H9 (cell line): ENCODE measurements around the gene TM9SF2. TPM values are rescaled to one million over a fixed set of nuclear protein-coding genes. Genes with fewer than 3 reads are reported as not detected.

Experiments used
- DNase-seq: peaks from one replicate; pipeline ENCODE4 v3.0.0-alpha.2; 2017
- H2AFZ ChIP-seq: one replicate; pipeline ENCODE4 v1.6.1; 2013; ENCODE audit warnings: mild to moderate bottlenecking, low read length, control low read depth, moderate library complexity
- H2AK5ac ChIP-seq: 2 replicates; pipeline ENCODE4 v1.6.1; 2013; ENCODE audit warnings: low read length, control low read depth, mixed read lengths; ENCODE audit not compliant: insufficient read length
- H2BK120ac ChIP-seq: one replicate; pipeline ENCODE4 v1.6.1; 2013; ENCODE audit warnings: low read depth, mild to moderate bottlenecking, low read length, control low read depth, inconsistent platforms; ENCODE audit not compliant: poor library complexity, severe bottlenecking
- H2BK12ac ChIP-seq: 2 replicates; pipeline ENCODE4 v1.6.1; 2013; ENCODE audit warnings: low read length, control low read depth, mixed read lengths, low read depth; ENCODE audit not compliant: insufficient read length
- H2BK15ac ChIP-seq: 2 replicates; pipeline ENCODE4 v1.6.1; 2013; ENCODE audit warnings: low read depth, low read length, control low read depth
- H2BK20ac ChIP-seq: one replicate; pipeline ENCODE4 v1.6.1; 2013; ENCODE audit warnings: low read depth, mild to moderate bottlenecking, low read length, control low read depth, inconsistent platforms; ENCODE audit not compliant: poor library complexity, severe bottlenecking
- H2BK5ac ChIP-seq: 2 replicates; pipeline ENCODE4 v1.6.1; 2013; ENCODE audit warnings: low read length, control low read depth, mixed read lengths; ENCODE audit not compliant: insufficient read length
- H3K14ac ChIP-seq: 2 replicates; pipeline ENCODE4 v1.6.1; 2013; ENCODE audit warnings: low read length, control low read depth; ENCODE audit not compliant: insufficient read depth
- H3K18ac ChIP-seq: 2 replicates; pipeline ENCODE4 v1.6.1; 2013; ENCODE audit warnings: low read depth, mild to moderate bottlenecking, mixed read lengths, low read length, control low read depth; ENCODE audit not compliant: insufficient read length
- H3K23ac ChIP-seq: 2 replicates; pipeline ENCODE4 v1.6.1; 2013; ENCODE audit warnings: low read length, control low read depth, mixed read lengths, low read depth; ENCODE audit not compliant: insufficient read length
- H3K23me2 ChIP-seq: 2 replicates; pipeline ENCODE4 v1.6.1; 2013; ENCODE audit warnings: low read depth, mild to moderate bottlenecking, mixed read lengths, low read length, control low read depth; ENCODE audit not compliant: insufficient read length, poor library complexity, severe bottlenecking
- H3K27ac ChIP-seq: 2 replicates; pipeline ENCODE4 v1.5.1; 2013; ENCODE audit warnings: low read length, control low read depth, mixed read lengths, low read depth; ENCODE audit not compliant: insufficient read length
- H3K27me3 ChIP-seq: 2 replicates; pipeline ENCODE4 v1.6.1; 2013; ENCODE audit warnings: low read length, control low read depth, inconsistent platforms; ENCODE audit not compliant: insufficient read depth
- H3K4ac ChIP-seq: 2 replicates; pipeline ENCODE4 v1.6.1; 2013; ENCODE audit warnings: low read depth, mild to moderate bottlenecking, control low read depth, inconsistent platforms, low read length, moderate library complexity
- H3K4me1 ChIP-seq: 2 replicates; pipeline ENCODE4 v1.6.1; 2013; ENCODE audit warnings: low read length, control low read depth, inconsistent platforms; ENCODE audit not compliant: insufficient read depth
- H3K4me2 ChIP-seq: 2 replicates; pipeline ENCODE4 v1.6.1; 2013; ENCODE audit warnings: low read length, control low read depth, mixed read lengths; ENCODE audit not compliant: insufficient read length, insufficient read depth
- H3K56ac ChIP-seq: 2 replicates; pipeline ENCODE4 v1.6.1; 2013; ENCODE audit warnings: low read depth, mild to moderate bottlenecking, mixed read lengths, low read length, control low read depth; ENCODE audit not compliant: insufficient read length
- H3K79me1 ChIP-seq: 2 replicates; pipeline ENCODE4 v1.6.1; 2013; ENCODE audit warnings: low read depth, mild to moderate bottlenecking, moderate library complexity, low read length, control low read depth, inconsistent platforms; ENCODE audit not compliant: insufficient read depth, poor library complexity, severe bottlenecking
- H3K79me2 ChIP-seq: 2 replicates; pipeline ENCODE4 v1.6.1; 2013; ENCODE audit warnings: low read length, control low read depth, inconsistent platforms; ENCODE audit not compliant: insufficient read depth
- H3K9ac ChIP-seq: 2 replicates; pipeline ENCODE4 v1.6.1; 2013; ENCODE audit warnings: low read length, control low read depth, mixed read lengths; ENCODE audit not compliant: insufficient read length; ENCODE audit errors: extremely low read depth
- H3K9me3 ChIP-seq: one replicate; pipeline ENCODE4 v1.6.1; 2013; ENCODE audit warnings: low read depth, low read length, inconsistent platforms; ENCODE audit not compliant: control insufficient read depth
- H3T11ph ChIP-seq: one replicate; pipeline ENCODE4 v1.6.1; 2013; ENCODE audit warnings: mild to moderate bottlenecking, low read length, control low read depth, inconsistent platforms
- H4K20me1 ChIP-seq: one replicate; pipeline ENCODE4 v1.6.1; 2013; ENCODE audit not compliant: control insufficient read depth, insufficient read length, insufficient read depth
- H4K5ac ChIP-seq: 2 replicates; pipeline ENCODE4 v1.6.1; 2013; ENCODE audit warnings: low read depth, mild to moderate bottlenecking, mixed read lengths, low read length, control low read depth; ENCODE audit not compliant: insufficient read length
- H4K8ac ChIP-seq: replicated peaks from 2 replicates; pipeline ENCODE4 v1.6.1; 2013; ENCODE audit warnings: low read length, control low read depth, mixed read lengths, low read depth; ENCODE audit not compliant: insufficient read length
- H4K91ac ChIP-seq: 2 replicates; pipeline ENCODE4 v1.6.1; 2013; ENCODE audit warnings: low read depth, mild to moderate bottlenecking, moderate library complexity, mixed read lengths, low read length, control low read depth; ENCODE audit not compliant: insufficient read length
- H3K27ac Mint-ChIP-seq, 3 experiments: 2 replicates in 2 of 3; 3 replicates in 1 of 3; pipeline ENCODE4 v1.8.0; 2020 to 2021; ENCODE audit warnings: mixed read lengths in 3 of 3, mild to moderate bottlenecking in 1 of 3, moderate library complexity in 1 of 3
- H3K27me3 Mint-ChIP-seq: 2 replicates; pipeline ENCODE4 v1.8.0; 2021; ENCODE audit warnings: low read depth, mild to moderate bottlenecking, moderate library complexity, mixed read lengths
- H3K36me3 Mint-ChIP-seq, 3 experiments: 2 replicates in 2 of 3; 3 replicates in 1 of 3; pipeline ENCODE4 v1.8.0; 2020 to 2021; ENCODE audit warnings: low read depth in 3 of 3, mixed read lengths in 3 of 3; ENCODE audit not compliant: insufficient read depth in 1 of 3
- H3K4me1 Mint-ChIP-seq, 2 experiments: 2 replicates each; pipeline ENCODE4 v1.8.0; 2020; ENCODE audit warnings: mixed read lengths in 2 of 2
- H3K4me3 Mint-ChIP-seq, 2 experiments: 2 replicates in 1 of 2; 3 replicates in 1 of 2; pipeline ENCODE4 v1.8.0; 2020 to 2021; ENCODE audit warnings: mild to moderate bottlenecking in 2 of 2, mixed read lengths in 2 of 2, moderate library complexity in 1 of 2
- H3K9me3 Mint-ChIP-seq, 2 experiments: 2 replicates in 1 of 2; 3 replicates in 1 of 2; pipeline ENCODE4 v1.8.0; 2020; ENCODE audit warnings: mild to moderate bottlenecking in 2 of 2, mixed read lengths in 2 of 2, moderate library complexity in 1 of 2
- WGBS: extraction: QIAGEN DNeasy Blood & Tissue Kit; methylation state at CpG from one replicate; pipeline ENCODE4 v1.1.7; 2013; ENCODE audit warnings: missing lambda C conversion rate, low lambda C conversion rate, mixed read lengths; ENCODE audit not compliant: insufficient read length; ENCODE audit errors: extremely low coverage; 5-methylcytosine and 5-hydroxymethylcytosine counted together
- total RNA-seq: library from RNA; stranded (reverse); gene quantifications from 2 replicates; pipeline ENCODE4 v1.2.1, GENCODE V29; 2021
- TF ChIP-seq, protein P1 (sequence below): fragments of 200-600 bp; sonication (generic); conservative IDR thresholded peaks from 3 replicates; pipeline ENCODE4 v1.8.0; 2021; ENCODE audit warnings: antibody characterized with exemption, mild to moderate bottlenecking

The TM9SF2 gene
- total RNA-seq, 1 experiment from 2014 or later: 86.1 TPM

DNA sequence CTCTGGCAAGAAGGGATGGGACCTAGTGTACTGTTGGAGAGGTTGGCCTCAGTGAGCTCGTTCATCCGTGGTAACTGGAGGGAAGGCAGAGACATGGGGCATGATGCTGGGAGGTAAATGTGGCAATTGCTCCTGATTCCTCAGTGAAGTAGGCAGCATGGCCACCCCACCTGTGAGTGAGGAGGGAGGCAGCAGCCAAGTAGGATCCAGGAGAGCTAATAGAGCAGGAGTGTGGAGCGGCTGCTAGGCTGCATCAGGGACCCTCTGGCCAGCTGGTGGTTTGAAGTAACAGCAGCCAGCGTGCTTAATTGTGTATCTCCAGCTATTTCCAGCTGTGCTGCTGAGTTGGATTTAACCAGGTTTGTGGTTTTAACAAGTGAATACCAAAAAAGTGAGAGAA lies 24.7 kb downstream of the TM9SF2 start:
- Histone ChIP-seq H2AK5ac (no peak overlapping the region), H3K4ac (no peak overlapping the region), H2BK15ac (no peak overlapping the region), H3T11ph (no peak overlapping the region), H3K27ac (no peak overlapping the region), H3K18ac (no peak overlapping the region), H3K9me3 (no peaks in the 10 kb centered on the region), H3K14ac (no peak overlapping the region; the same call in 1 of the 2 replicates), H2BK5ac (no peak overlapping the region), H3K4me2 (no peak overlapping the region), H2BK12ac (no peak overlapping the region), H3K4me1 (no peaks in the 10 kb centered on the region), H3K23ac (no peak overlapping the region), H3K79me1 (no peaks in the 10 kb centered on the region), H3K27me3 (no peaks in the 10 kb centered on the region), H3K79me2 (no peaks in the 10 kb centered on the region), H4K20me1 (no peaks in the 10 kb centered on the region), H3K56ac (no peak overlapping the region), H3K23me2 (no peaks in the 10 kb centered on the region), H4K91ac (no peak overlapping the region), H2AFZ (no peak overlapping the region), H4K8ac (no peak overlapping the region), H2BK20ac (no peak overlapping the region), H3K9ac (no peak overlapping the region), H2BK120ac (no peak overlapping the region), H4K5ac (no peak overlapping the region)
- H3K36me3 Mint-ChIP-seq: peaks cover 25 to 54% (median 36%) of the 10 kb centered on the region in 3 experiments
- no peak for DNase-seq
- no peaks in the 10 kb centered on the region for H3K27me3 Mint-ChIP-seq
- H3K4me1 Mint-ChIP-seq: peaks cover 17 to 18% of the 10 kb centered on the region in 2 experiments
- peak overlapping the region in 2 of 3 experiments; percentile 19 to 32; a peak in 4 of 7 replicates for H3K27ac Mint-ChIP-seq
- no peaks in the 10 kb centered on the region for H3K9me3 Mint-ChIP-seq
- no CpG with 5 or more reads among the region's 4 CpGs for WGBS
- TF ChIP-seq, protein P1, sequence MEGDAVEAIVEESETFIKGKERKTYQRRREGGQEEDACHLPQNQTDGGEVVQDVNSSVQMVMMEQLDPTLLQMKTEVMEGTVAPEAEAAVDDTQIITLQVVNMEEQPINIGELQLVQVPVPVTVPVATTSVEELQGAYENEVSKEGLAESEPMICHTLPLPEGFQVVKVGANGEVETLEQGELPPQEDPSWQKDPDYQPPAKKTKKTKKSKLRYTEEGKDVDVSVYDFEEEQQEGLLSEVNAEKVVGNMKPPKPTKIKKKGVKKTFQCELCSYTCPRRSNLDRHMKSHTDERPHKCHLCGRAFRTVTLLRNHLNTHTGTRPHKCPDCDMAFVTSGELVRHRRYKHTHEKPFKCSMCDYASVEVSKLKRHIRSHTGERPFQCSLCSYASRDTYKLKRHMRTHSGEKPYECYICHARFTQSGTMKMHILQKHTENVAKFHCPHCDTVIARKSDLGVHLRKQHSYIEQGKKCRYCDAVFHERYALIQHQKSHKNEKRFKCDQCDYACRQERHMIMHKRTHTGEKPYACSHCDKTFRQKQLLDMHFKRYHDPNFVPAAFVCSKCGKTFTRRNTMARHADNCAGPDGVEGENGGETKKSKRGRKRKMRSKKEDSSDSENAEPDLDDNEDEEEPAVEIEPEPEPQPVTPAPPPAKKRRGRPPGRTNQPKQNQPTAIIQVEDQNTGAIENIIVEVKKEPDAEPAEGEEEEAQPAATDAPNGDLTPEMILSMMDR: no peak
- no peak overlapping the region for H3K4me3 Mint-ChIP-seq
